Stomach (tissue), 9 donors: ENCODE results near the gene TMEM52. TPM values are rescaled to one million over a fixed set of nuclear protein-coding genes. Genes with fewer than 3 reads are reported as not detected.
"Not testable (repeated sequence)": the region's sequence is repeated elsewhere in the genome, so short reads cannot be mapped to it uniquely, and the experiment has no call there.

ENCODE experiments used
- DNase-seq, 2 donors: peaks; one replicate each; pipeline versions ENCODE4 v3.0.0 to v3.0.0-alpha.2; 2013 to 2019
- H3K27ac ChIP-seq, 5 donors: fragments of 200-600 bp in 4 of 5; sonication (generic) in 4 of 5; one replicate each; pipeline ENCODE4 v1.5.1; 2013 to 2019; ENCODE audit warnings: mild to moderate bottlenecking in 1 of 5, moderate library complexity in 1 of 5
- H3K27me3 ChIP-seq, 3 donors: fragments of 200-600 bp; sonication (generic); one replicate each; pipeline ENCODE4 v1.5.1; 2017 to 2019; ENCODE audit warnings: mixed run types in 1 of 3
- H3K36me3 ChIP-seq, 4 donors: fragments of 200-600 bp; sonication (generic); 1 replicate in 3 of 4; 2 replicates in 1 of 4; pipeline ENCODE4 v1.5.1; 2016 to 2019
- H3K4me1 ChIP-seq, 4 donors: fragments of 200-600 bp; sonication (generic); one replicate each; pipeline ENCODE4 v1.5.1; 2016 to 2019
- H3K4me3 ChIP-seq, 4 donors: fragments of 200-600 bp; sonication (generic) in 3 of 4; one replicate each; pipeline ENCODE4 v1.5.1; 2016 to 2019; ENCODE audit warnings: mild to moderate bottlenecking in 1 of 4
- H3K9me3 ChIP-seq, 4 donors: fragments of 200-600 bp; sonication (generic); one replicate each; pipeline ENCODE4 v1.5.1; 2016 to 2019
- EP300 ChIP-seq: sonication (generic); formaldehyde crosslinking; IDR thresholded peaks from one replicate; pipeline ENCODE4 v1.6.1; 2017; ENCODE audit warnings: antibody characterized with exemption
- POLR2A ChIP-seq, 4 donors: fragments of 450-650 bp; IDR thresholded peaks; one replicate each; pipeline ENCODE4 v1.6.1; 2016; ENCODE audit warnings: antibody characterized with exemption in 4 of 4, control low read depth in 2 of 4, mild to moderate bottlenecking in 1 of 4, moderate library complexity in 1 of 4
- POLR2AphosphoS5 ChIP-seq, 3 donors: sonication (generic); formaldehyde crosslinking; IDR thresholded peaks; one replicate each; pipeline ENCODE4 v1.6.1; 2016; ENCODE audit warnings: antibody characterized with exemption in 3 of 3
- WGBS, 5 donors: extraction: QIAGEN DNeasy Blood & Tissue Kit in 3 of 5; methylation state at CpG; one replicate each; pipeline versions ENCODE4 v1.1.5 to v1.1.7; 2013 to 2018; 5-methylcytosine and 5-hydroxymethylcytosine counted together
- intact Hi-C: fragments of 100-400 bp; cut with DNase I; formaldehyde crosslinking; loops from one replicate; pipeline ENCODE4 v1.15.1; 2023; ENCODE audit warnings: low total_unique reads
- polyA plus RNA-seq, 3 donors: library from polyadenylated mRNA; stranded (reverse); fragments of 200-250 nt; gene quantifications; one replicate each; pipeline ENCODE4 v1.2.3, GENCODE V29; 2013
- total RNA-seq, 5 donors: library from RNA; depleted of rRNA; stranded (reverse); fragments of >200 nt; gene quantifications; one replicate each; pipeline versions ENCODE4 v1.1.0 to v1.2.3, GENCODE V29; 2014 to 2016
- TF ChIP-seq, protein P1 (sequence below), 7 experiments: fragments of 450-650 bp in 4 of 7; fragments of 200-600 bp in 3 of 7; sonication (generic) in 3 of 7; IDR thresholded peaks; one replicate each; pipeline ENCODE4 v1.5.1; 2016 to 2019; ENCODE audit warnings: antibody characterized with exemption in 7 of 7, control low read depth in 2 of 7, mild to moderate bottlenecking in 1 of 7
- donor health status: healthy with polysubstance abuse.
- donor health status: Bipolar disorder and iron deficiency.
- donor health status: healthy.

The TMEM52 gene
- total and polyA plus RNA-seq, 8 donors, result 5.0 to 10.4 (median 8.0) TPM; not detected in 4

DNA sequence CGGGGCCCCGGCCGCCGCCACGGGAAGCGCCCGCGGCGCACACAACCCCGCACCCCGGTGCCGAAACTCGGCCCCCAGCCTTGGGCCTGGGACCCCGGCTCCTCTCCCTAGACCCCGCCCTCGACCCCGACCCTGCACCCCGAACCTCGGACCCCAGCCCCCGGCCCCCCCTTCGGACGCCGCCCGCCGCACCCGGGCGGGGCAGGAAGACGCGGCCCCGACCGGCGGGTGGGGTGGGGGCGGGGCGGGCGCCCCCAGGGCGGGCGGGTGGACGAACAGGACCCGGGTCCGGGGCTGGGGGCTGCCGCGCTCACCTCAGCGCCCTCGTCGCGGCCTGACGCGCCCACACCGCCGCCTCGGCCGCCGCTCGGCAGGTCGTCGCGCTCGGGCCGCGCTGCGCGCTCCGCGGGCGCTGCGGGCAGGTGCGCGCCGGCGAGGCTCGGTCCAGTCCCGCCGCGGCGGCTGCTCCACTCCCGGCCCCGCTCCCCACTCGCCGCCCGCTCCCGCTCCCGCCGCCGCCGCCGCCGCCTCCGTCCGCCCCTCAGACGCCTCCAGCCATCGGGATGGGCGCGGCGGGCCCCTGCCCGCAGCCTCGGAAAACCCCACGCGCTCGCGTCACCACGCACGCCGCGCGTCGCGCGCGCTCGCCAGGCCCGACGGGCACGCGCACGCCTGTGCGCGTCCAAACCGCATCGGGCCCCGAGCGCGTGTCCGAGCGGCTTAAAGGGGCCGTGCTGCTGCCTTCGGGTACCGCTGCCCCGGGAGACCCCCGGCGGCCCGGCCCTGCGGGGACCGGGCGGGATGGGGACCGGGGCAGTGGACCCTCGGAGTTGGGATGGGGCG lies 28.4 kb downstream of the TMEM52 start, which contains the start of gene GNB1:
Gene GNB1 (minus strand): TSS at position 582 of the 843 bp plus-strand sequence. CDS start 65,634 bp downstream, outside the sequence.
- Histone ChIP-seq H3K9me3 (no peaks in the 10 kb centered on the region), H3K4me1 (peaks cover 29 to 83% (median 74%) of the 10 kb centered on the region in 4 donors), H3K27ac (peak within 1 kb of the TSS; percentile 94 to 100 (median 96)), H3K4me3 (peak within 1 kb of the TSS; percentile 77 to 94 (median 86)), H3K36me3 (no peaks in the 10 kb centered on the region), H3K27me3 (peaks cover 0 to 19% (median 0%) of the 10 kb centered on the region in 3 donors)
- peak; percentile 91 to 96 for DNase-seq
- WGBS, 5 donors, result 0 to 1% (median 1%) methylated on average over 13 to 137 of the region's 137 CpGs
- intact Hi-C loops, result no loop called here
- TF ChIP-seq POLR2AphosphoS5 (IDR thresholded peaks at IDR 0.05) (peak; percentile 69 to 90 (median 88)), POLR2A (IDR thresholded peaks at IDR 0.05) (no peak)

DNA sequence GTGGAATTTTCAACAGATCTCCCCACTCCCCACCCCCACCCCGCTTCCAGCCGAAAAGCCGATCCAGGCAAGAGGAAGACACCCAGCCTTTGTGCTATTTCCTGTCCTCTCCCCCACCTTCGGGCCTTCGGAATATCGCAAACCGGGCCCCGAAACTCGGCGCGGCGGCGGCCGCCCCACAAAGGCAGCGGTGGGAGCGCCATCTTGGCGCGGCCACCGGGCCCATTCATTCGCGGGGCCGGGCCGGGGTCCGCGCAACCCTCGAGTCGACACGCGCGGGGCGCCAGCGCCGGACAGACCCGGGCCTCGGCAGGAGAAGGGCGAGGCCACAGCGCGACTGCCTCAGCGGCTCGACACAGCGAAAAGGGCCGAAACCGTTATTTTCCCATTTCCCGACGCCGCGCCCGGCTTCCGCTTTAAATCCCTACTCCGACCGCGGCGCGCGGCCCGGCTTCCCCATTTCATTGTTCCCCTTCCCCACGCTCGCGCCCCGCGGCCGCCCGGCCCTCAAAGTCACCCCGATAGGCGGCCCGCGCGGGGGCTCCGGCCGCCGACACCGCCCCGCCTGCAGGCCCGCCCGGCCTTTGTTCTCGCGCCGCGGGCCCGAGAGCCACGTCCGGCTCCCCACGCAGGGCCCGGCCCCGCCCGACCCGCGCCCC lies 29.1 kb downstream of the TMEM52 start:
- DNase-seq, result peak; percentile 62 to 71
- peaks cover 29 to 80% (median 69%) of the 10 kb centered on the region in 4 donors for H3K4me1 ChIP-seq
- peak overlapping the region; percentile 77 to 94 (median 86) for H3K4me3 ChIP-seq
- peaks cover 0 to 2% (median under 1%) of the 10 kb centered on the region in 4 donors for H3K36me3 ChIP-seq
- TF ChIP-seq EP300, result no peak
- no peak for TF ChIP-seq POLR2A (IDR thresholded peaks at IDR 0.05)
- TF ChIP-seq, protein P1, sequence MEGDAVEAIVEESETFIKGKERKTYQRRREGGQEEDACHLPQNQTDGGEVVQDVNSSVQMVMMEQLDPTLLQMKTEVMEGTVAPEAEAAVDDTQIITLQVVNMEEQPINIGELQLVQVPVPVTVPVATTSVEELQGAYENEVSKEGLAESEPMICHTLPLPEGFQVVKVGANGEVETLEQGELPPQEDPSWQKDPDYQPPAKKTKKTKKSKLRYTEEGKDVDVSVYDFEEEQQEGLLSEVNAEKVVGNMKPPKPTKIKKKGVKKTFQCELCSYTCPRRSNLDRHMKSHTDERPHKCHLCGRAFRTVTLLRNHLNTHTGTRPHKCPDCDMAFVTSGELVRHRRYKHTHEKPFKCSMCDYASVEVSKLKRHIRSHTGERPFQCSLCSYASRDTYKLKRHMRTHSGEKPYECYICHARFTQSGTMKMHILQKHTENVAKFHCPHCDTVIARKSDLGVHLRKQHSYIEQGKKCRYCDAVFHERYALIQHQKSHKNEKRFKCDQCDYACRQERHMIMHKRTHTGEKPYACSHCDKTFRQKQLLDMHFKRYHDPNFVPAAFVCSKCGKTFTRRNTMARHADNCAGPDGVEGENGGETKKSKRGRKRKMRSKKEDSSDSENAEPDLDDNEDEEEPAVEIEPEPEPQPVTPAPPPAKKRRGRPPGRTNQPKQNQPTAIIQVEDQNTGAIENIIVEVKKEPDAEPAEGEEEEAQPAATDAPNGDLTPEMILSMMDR (IDR thresholded peaks at IDR 0.05), result no peak
- TF ChIP-seq POLR2AphosphoS5 (IDR thresholded peaks at IDR 0.05), result no peak
- intact Hi-C loops, result no loop called here
- H3K9me3 ChIP-seq, result no peaks in the 10 kb centered on the region
- H3K27me3 ChIP-seq, result peaks cover 0 to 12% (median 0%) of the 10 kb centered on the region in 3 donors
- H3K27ac ChIP-seq, result peak overlapping the region; percentile 87 to 100 (median 96)
- 0 to 1% (median 0%) methylated on average over 7 to 88 of the region's 88 CpGs for WGBS, 5 donors

DNA sequence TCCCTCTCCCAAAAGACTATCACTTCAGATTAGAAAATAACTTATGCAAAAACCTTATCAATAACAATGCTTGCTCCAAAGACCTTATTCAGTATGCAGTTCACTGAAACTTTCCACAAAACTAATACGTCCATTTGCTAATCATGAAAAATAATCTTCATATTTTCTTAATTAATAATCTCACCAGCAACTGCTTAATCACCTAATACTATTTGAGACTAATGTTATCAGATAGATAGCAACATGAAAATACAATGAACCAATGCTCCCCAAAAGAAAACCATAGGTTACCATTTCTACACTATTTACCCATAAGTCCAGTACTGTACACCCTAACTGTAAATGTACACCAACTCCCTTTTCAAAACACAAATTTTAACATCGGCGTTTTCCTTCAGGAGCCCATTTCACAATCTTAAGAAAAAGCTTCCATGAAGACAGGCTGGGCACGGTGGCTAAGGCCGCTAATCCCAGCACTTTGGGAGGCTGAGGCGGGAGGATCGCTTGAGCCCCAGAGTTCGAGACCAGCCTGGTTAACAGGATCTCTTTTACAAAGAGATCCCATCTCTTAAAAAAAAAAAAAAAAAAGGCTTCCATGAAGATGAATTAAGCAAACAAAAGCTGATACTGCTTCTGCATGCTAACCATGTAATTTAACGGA lies 29.9 kb downstream of the TMEM52 start:
- TF ChIP-seq EP300 (no peak), POLR2A (IDR thresholded peaks at IDR 0.05) (no peak), POLR2AphosphoS5 (IDR thresholded peaks at IDR 0.05) (no peak)
- TF ChIP-seq, protein P1 (IDR thresholded peaks at IDR 0.05), result no peak
- WGBS, 5 donors, result 5 to 9% (median 6%) methylated on average over 9 of the region's 9 CpGs
- H3K4me1 ChIP-seq, result peaks cover 31 to 80% (median 64%) of the 10 kb centered on the region in 4 donors
- peak overlapping the region; percentile 77 to 94 (median 86) for H3K4me3 ChIP-seq
- H3K9me3 ChIP-seq, result no peaks in the 10 kb centered on the region
- peak overlapping the region in 4 of 5 donors; percentile 87 to 100 (median 96) for H3K27ac ChIP-seq
- H3K27me3 ChIP-seq, result peaks cover 0 to 4% (median 0%) of the 10 kb centered on the region in 3 donors
- intact Hi-C loops, result no loop called here
- H3K36me3 ChIP-seq, result peaks cover 0 to 9% (median 7%) of the 10 kb centered on the region in 4 donors
- no peak for DNase-seq

DNA sequence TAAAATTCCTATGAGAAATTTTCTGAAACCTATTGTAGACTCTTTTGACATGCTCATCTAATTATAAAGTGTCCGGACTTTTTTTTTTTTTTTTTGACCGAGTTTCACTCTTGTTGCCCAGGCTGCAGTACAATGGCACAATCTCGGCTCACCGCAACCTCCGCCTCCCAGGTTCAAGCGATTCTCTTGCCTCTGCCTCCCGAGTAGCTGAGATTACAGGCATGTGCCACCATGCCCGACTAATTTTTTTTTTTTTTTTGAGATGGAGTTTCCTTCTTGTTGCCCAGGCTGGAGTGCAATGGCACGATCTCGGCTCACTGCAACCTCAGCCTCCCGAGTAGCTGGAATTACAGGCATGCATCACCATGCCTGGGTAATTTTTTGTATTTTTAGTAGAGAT lies 35.2 kb downstream of the TMEM52 start:
- H3K9me3 ChIP-seq, H3K27me3 ChIP-seq, DNase-seq, intact Hi-C loops, H3K4me3 ChIP-seq: not testable (repeated sequence)
- peaks cover 49 to 94% (median 72%) of the 10 kb centered on the region in 4 donors for H3K4me1 ChIP-seq
- H3K36me3 ChIP-seq, result peaks cover 0 to 13% (median 9%) of the 10 kb centered on the region in 4 donors
- 72 to 79% (median 76%) methylated on average over 11 of the region's 11 CpGs for WGBS, 5 donors
- H3K27ac ChIP-seq, result peak overlapping the region in 2 of 5 donors; percentile 9 to 22
